OCI-LY7 (cell line): Measurements from ENCODE around the gene ADNP2. TPM values are rescaled to one million over a fixed set of nuclear protein-coding genes. Genes with fewer than 3 reads are reported as not detected.

Experiments
- BruUV-seq: library from RNA; stranded (reverse); fragments of 400-500 nt; replicated peaks from 2 replicates; lab custom pipeline; 2021; lab: Mats Ljungman, UMichigan
- CTCF ChIA-PET: fragments of 300-600 bp; sonication (Branson Sonifier 250); formaldehyde crosslinking; loops from one replicate; lab custom pipeline; 2022; ENCODE audit warnings: antibody characterized with exemption; ENCODE audit not compliant: unreplicated experiment; lab: Charles Lee
- POLR2A ChIA-PET: fragments of 300-600 bp; sonication (Branson Sonifier 250); formaldehyde crosslinking; loops from one replicate; lab custom pipeline; 2022; ENCODE audit warnings: antibody characterized with exemption; lab: Charles Lee
- DNase-seq: peaks from one replicate; pipeline ENCODE4 v3.0.0-alpha.2; 2015; ENCODE audit warnings: low spot score
- H2AFZ ChIP-seq: fragments of 200-600 bp; sonication (generic), shearing (Covaris generic); 2 replicates; pipeline ENCODE4 v1.6.1; 2014; ENCODE audit warnings: mild to moderate bottlenecking, antibody characterized with exemption, low read length, moderate library complexity
- H3K27ac ChIP-seq: fragments of 200-600 bp; sonication (generic); 2 replicates; pipeline ENCODE4 v1.5.1; 2014; ENCODE audit warnings: mixed run types, low read depth, mild to moderate bottlenecking, moderate library complexity, low read length, inconsistent platforms; ENCODE audit not compliant: poor library complexity, severe bottlenecking
- H3K36me3 ChIP-seq: fragments of 200-600 bp; sonication (generic); 2 replicates; pipeline ENCODE4 v1.6.1; 2014; ENCODE audit warnings: mild to moderate bottlenecking, antibody characterized with exemption, low read length, moderate library complexity, mixed read lengths; ENCODE audit not compliant: insufficient read depth
- H3K4me1 ChIP-seq: fragments of 200-600 bp; sonication (generic); 2 replicates; pipeline ENCODE4 v1.5.1; 2014; ENCODE audit warnings: mild to moderate bottlenecking, low read length; ENCODE audit not compliant: insufficient read depth, poor library complexity, severe bottlenecking
- H3K4me2 ChIP-seq: fragments of 200-600 bp; sonication (generic); 2 replicates; pipeline ENCODE4 v1.6.1; 2014; ENCODE audit warnings: mild to moderate bottlenecking, low read length
- H3K4me3 ChIP-seq: fragments of 200-600 bp; sonication (generic); 2 replicates; pipeline ENCODE4 v1.5.1; 2014; ENCODE audit warnings: mild to moderate bottlenecking, low read depth, low read length; ENCODE audit not compliant: poor library complexity, severe bottlenecking
- H3K79me2 ChIP-seq: fragments of 200-600 bp; sonication (generic); 2 replicates; pipeline ENCODE4 v1.6.1; 2016; ENCODE audit warnings: low read depth, mild to moderate bottlenecking, low read length, moderate library complexity, mixed read lengths; ENCODE audit not compliant: insufficient read depth
- H3K9me2 ChIP-seq: fragments of 200-600 bp; sonication (generic); 2 replicates; pipeline ENCODE4 v1.6.1; 2016; ENCODE audit warnings: mild to moderate bottlenecking, low read length, mixed read lengths; ENCODE audit not compliant: insufficient read depth
- H3K9me3 ChIP-seq: fragments of 200-600 bp; sonication (generic); 2 replicates; pipeline ENCODE4 v1.6.1; 2014; ENCODE audit warnings: mild to moderate bottlenecking, mixed run types, low read length, mixed read lengths
- H4K20me1 ChIP-seq: fragments of 200-600 bp; sonication (generic); 2 replicates; pipeline ENCODE4 v1.6.1; 2014; ENCODE audit warnings: mild to moderate bottlenecking, antibody characterized with exemption, low read length, moderate library complexity, mixed read lengths; ENCODE audit not compliant: insufficient read depth
- CTCF ChIP-seq: fragments of 200-600 bp; sonication (generic); conservative IDR thresholded peaks from 2 replicates; pipeline ENCODE4 v1.5.1; 2014; ENCODE audit warnings: mild to moderate bottlenecking, antibody characterized with exemption, low read length, moderate library complexity, mixed read lengths
- EZH2phosphoT487 ChIP-seq: fragments of 200-600 bp; sonication (generic); IDR thresholded peaks from 2 replicates; pipeline ENCODE4 v1.6.1; 2018; ENCODE audit warnings: low read depth, borderline replicate concordance, mild to moderate bottlenecking, mixed run types, antibody characterized with exemption, low read length, moderate library complexity, mixed read lengths
- intact Hi-C: fragments of 100-400 bp; cut with micrococcal nuclease; formaldehyde crosslinking; loops from one replicate; pipeline ENCODE4 v1.10.0; 2022; ENCODE audit not compliant: unreplicated experiment
- total RNA-seq, 2 experiments: library from RNA; depleted of rRNA in 1 of 2; stranded (reverse); fragments of >200 nt in 1 of 2; shearing (Covaris generic) in 1 of 2; gene quantifications; 2 replicates each; pipeline ENCODE4 v1.2.3, GENCODE V29; 2014 to 2022

ADNP2 gene
- total RNA-seq, 2 experiments from 2014 or later = 14.0 to 14.9 TPM

GRCh38 chr18:80115035-80115434 is 6.0 kb downstream of the ADNP2 start:
- no TSS peak for BruUV-seq
- no peaks in the 10 kb centered on the region for H3K9me2 ChIP-seq
- no peak for DNase-seq
- no peak overlapping the region for H3K4me3 ChIP-seq
- TF ChIP-seq EZH2phosphoT487 (no peak), CTCF (no peak)
- intact Hi-C loops = no loop called here
- no peak overlapping the region for H2AFZ ChIP-seq
- H3K36me3 ChIP-seq = peaks cover 64% of the 10 kb centered on the region
- ChIA-PET CTCF (no interaction called here), POLR2A (no interaction called here)
- H3K27ac ChIP-seq = no peak overlapping the region
- H3K4me2 ChIP-seq = 0 out of 2 replicates have a peak overlapping the region, but pooled peaks have one; percentile 5
- H3K79me2 ChIP-seq = peaks cover 78% of the 10 kb centered on the region
- peaks cover 8% of the 10 kb centered on the region for H4K20me1 ChIP-seq
- peaks cover 14% of the 10 kb centered on the region for H3K4me1 ChIP-seq
- H3K9me3 ChIP-seq = no peaks in the 10 kb centered on the region

DNA sequence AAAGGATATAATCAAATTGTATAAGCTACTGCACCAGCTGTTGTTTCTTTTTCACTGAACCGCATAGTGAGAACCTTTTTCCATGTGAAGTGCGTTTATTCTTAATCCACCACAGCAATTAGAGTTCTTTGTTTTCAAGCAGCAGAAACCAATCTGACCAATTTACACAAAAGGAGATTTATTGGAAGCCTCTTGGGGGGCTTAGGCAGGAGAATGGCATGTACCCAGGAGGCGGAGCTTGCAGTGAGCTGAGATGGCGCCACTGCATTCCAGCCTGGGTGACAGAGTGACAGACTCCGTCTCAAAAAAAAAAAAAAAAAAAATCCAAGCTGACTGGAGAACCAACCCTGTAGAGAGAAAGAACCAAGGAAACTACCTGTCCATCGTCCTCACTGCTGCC is 10.0 kb downstream of the ADNP2 start:
- POLR2A ChIA-PET = no interaction called here
- no TSS peak for BruUV-seq

More for the DNA sequence above, 10.0 kb downstream of the ADNP2 start:
- Histone ChIP-seq H3K9me2 (no peaks in the 10 kb centered on the region), H3K9me3 (no peaks in the 10 kb centered on the region), H3K36me3 (peaks cover 72% of the 10 kb centered on the region), H3K4me3 (no peak overlapping the region), H3K27ac (no peak overlapping the region), H2AFZ (no peak overlapping the region), H4K20me1 (no peaks in the 10 kb centered on the region), H3K4me2 (no peak overlapping the region), H3K79me2 (peaks cover 45% of the 10 kb centered on the region), H3K4me1 (peaks cover 4% of the 10 kb centered on the region)
- DNase-seq = no peak
- CTCF ChIA-PET = no interaction called here
- intact Hi-C loops = no loop called here
- no peak for TF ChIP-seq CTCF
- no peak for TF ChIP-seq EZH2phosphoT487
